GM18873 (cell line): ENCODE measurements around the gene SLC6A3.

Experiments used
- ATAC-seq: cut with Tn5 transposase; IDR thresholded peaks from one replicate; pipeline ENCODE4 v1.9.1; 2021; ENCODE audit warnings: mild to moderate bottlenecking, moderate library complexity, moderate number of reproducible peaks; ENCODE audit not compliant: unreplicated experiment, low FRiP score

Gene SLC6A3

GRCh38 chr5:1443171-1443570 is 2.1 kb downstream of the SLC6A3 start:
- no peak for ATAC-seq

GRCh38 chr5:1442222-1443145 is 2.8 kb downstream of the SLC6A3 start:
- ATAC-seq, result no peak

GRCh38 chr5:1441166-1441865 is 3.9 kb downstream of the SLC6A3 start:
- ATAC-seq, result no peak

GRCh38 chr5:1440098-1440493 is 5.1 kb downstream of the SLC6A3 start:
- ATAC-seq, result no peak

DNA sequence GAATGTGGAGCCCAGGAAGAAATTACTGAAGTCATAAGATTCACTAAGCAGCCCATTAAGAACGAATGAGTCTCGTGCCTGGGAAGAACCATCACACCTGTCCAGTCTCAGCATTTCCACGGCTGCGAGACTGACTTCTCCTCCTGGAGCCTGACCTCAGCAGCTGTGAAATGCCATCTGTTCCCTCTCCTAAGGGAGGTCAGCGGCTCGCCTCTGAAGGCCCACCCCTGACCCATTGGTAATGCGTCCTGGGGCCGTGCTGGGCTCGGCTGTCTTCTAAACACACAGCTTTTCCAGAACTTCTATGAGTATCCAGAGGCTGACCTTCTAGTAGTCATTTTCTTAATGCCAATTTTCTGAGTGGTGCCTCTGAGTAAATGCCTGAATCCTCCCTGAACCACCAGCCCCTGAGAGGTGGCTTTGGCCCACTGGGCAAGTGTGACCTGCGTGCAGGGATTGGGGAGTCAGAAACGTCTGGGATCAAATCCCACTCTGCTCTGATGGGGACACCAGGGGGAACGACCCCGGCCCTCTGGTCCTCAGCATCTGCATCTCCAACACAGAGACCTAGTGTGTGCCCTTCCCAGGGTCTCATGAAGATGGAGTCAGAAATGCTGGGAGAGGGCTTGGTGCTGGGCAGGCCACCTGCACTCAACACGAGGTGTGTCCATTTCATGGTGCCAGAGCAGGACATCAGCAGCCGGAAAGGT is 5.7 kb downstream of the SLC6A3 start:
- no peak for ATAC-seq

GRCh38 chr5:1438871-1439270 is 6.4 kb downstream of the SLC6A3 start:
- no peak for ATAC-seq

GRCh38 chr5:1437876-1438559 is 7.2 kb downstream of the SLC6A3 start:
- ATAC-seq, result no peak

- no peak for ATAC-seq
Measured at GRCh38 chr5:1437226-1437829, 7.9 kb downstream of the SLC6A3 start.

DNA sequence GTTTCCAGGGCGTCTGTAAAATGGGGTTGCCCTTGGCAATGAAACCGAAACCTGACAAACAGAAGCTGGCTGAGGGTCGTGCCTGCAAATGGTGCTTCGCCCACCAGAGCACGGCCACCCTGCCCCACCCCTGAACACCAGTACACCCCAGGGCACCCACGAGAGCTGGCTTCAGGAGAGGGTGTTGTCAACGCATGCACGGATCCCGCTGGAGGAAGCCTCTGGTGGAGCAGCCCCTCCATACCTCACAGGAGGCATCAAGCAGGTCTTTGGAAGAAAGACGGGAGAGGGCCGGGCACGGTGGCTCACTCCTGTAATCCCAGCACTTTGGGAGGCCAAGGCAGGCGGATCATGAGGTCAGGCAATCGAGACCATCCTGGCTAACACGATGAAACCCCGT is 8.6 kb downstream of the SLC6A3 start:
- no peak for ATAC-seq

- ATAC-seq, result no peak
Measured at GRCh38 chr5:1436036-1436435, 9.2 kb downstream of the SLC6A3 start.

GRCh38 chr5:1435369-1435768 is 9.9 kb downstream of the SLC6A3 start:
- ATAC-seq, result no peak

- ATAC-seq, result no peak
Measured at GRCh38 chr5:1432296-1432695, 12.9 kb downstream of the SLC6A3 start.

DNA sequence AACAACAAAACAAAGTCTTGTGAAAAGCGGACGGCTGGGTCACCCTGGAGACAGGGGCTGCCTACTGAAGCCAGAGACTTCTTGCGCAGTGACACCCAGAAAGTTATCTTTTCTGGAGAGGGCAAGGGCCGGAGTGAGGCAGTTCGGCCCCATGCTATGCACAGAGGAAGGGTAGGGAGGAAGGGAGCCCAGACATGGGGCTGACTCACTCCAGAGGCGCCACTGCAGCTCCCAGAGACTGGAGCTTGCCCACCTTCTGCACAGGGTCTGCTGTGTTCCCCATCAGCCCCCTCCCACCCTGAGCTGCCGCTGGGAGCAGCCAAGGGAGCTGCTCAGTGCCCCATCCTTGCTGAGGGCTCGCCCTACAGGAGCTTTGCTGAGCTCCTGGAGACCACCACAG is 13.3 kb downstream of the SLC6A3 start:
- ATAC-seq, result no peak

DNA sequence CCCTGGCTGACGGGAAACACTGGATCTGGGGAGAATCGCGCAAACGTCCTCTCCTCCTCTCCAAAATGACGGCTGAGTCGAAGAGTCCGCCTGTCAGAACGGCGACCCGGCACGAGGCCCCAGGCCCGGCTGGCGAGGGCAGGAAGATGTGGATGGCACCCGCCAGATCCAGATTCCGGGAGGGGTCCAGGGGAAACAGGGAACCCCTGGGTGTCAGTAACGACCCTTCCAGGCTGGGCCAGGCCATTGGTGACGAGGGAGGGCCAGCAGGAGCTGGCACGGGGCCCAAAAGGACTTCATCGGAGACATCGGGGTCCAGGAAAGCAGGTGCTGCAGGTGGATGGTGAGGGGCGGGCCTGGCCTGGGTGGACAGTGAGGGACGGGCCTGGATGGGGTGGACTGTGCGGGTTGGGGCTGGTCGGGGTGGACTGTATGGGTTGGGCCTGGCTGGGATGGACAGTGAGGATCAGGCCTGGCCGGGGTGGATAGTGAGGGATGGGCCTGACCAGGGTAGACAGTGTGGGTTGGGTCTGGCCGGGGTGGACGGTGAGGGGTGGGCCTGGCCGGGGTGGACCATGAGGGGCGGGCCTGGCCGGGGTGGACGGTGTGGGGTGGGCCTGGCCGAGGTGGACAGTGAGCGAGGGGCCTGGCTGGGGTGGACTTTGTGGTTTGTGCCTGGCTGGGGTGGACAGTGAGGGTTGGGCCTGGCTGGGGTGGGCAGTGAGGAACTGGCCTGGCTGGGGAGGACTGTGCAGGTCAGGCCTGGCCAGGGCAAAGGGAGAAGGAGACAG is 14.0 kb downstream of the SLC6A3 start:
- no peak for ATAC-seq

GRCh38 chr5:1430121-1430795 is 15.0 kb downstream of the SLC6A3 start:
- ATAC-seq, result no peak

DNA sequence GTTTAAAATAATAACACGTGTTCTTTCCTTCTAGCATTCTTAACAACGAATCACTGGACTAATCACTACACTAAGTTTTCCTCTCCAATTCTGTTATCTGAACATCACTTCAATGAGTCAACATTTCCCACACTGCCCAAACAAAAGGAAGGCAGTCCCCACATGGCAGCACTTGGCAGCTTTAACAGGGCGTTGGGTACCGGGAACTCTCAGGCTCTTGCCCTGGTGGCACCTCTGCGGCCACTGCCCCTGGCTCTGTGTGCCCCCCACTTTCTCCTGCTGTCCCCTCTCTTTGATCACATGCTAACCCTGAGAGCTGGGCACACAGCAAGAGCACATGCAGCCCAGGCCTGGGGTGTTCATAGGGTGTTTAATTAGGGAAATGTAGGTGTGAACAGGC is 15.7 kb downstream of the SLC6A3 start:
- no peak for ATAC-seq

DNA sequence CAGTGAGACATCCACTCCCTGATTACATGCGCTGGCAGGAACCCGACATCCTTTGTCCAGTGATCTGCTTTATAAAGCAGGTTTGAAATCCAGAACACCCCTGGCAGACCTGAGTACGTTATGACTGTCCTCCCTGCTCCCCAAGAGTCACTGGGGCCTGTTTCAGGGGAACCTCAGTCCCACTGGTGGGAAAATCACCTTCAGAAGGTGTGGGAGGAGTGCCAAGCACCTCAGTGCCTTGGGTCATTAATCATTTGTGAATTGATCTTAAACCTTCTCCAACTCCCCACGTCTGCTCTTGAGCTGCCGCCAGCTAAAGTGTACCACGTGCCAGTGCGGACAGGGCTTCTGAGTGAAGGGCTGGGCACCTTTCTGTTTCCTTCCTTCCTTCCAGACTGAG is 16.2 kb downstream of the SLC6A3 start:
- ATAC-seq, result no peak

- ATAC-seq, result no peak
Measured at GRCh38 chr5:1428107-1428506, 17.1 kb downstream of the SLC6A3 start.

- no peak for ATAC-seq
Measured at GRCh38 chr5:1424716-1425115, 20.5 kb downstream of the SLC6A3 start.
